Duodenal mucosa (tissue), 2 donors: Measurements from ENCODE around the gene HYPK.

ENCODE experiments used
- H3K27ac ChIP-seq: one replicate; pipeline ENCODE4 v1.7.0; 2013; ENCODE audit warnings: low read depth, low read length
- H3K27me3 ChIP-seq, 2 donors: one replicate each; pipeline ENCODE4 v1.7.0; 2013; ENCODE audit warnings: low read length in 2 of 2, control low read depth in 1 of 2; ENCODE audit not compliant: insufficient read depth in 2 of 2, control insufficient read depth in 1 of 2
- H3K36me3 ChIP-seq, 2 donors: one replicate each; pipeline ENCODE4 v1.7.0; 2013; ENCODE audit warnings: low read length in 2 of 2, control low read depth in 1 of 2; ENCODE audit not compliant: insufficient read depth in 2 of 2, control insufficient read depth in 1 of 2
- H3K4me1 ChIP-seq, 2 donors: one replicate each; pipeline ENCODE4 v1.7.0; 2013; ENCODE audit warnings: low read length in 2 of 2, control low read depth in 1 of 2; ENCODE audit not compliant: insufficient read depth in 2 of 2, control insufficient read depth in 1 of 2
- H3K4me3 ChIP-seq, 2 donors: one replicate each; pipeline ENCODE4 v1.7.0; 2013; ENCODE audit warnings: low read length in 2 of 2, low read depth in 1 of 2
- H3K9ac ChIP-seq, 2 donors: one replicate each; pipeline ENCODE4 v1.7.0; 2013; ENCODE audit warnings: low read length in 2 of 2, low read depth in 1 of 2
- H3K9me3 ChIP-seq, 2 donors: one replicate each; pipeline ENCODE4 v1.7.0; 2013; ENCODE audit warnings: low read length in 2 of 2, control low read depth in 1 of 2; ENCODE audit not compliant: control insufficient read depth in 1 of 2

HYPK gene

DNA sequence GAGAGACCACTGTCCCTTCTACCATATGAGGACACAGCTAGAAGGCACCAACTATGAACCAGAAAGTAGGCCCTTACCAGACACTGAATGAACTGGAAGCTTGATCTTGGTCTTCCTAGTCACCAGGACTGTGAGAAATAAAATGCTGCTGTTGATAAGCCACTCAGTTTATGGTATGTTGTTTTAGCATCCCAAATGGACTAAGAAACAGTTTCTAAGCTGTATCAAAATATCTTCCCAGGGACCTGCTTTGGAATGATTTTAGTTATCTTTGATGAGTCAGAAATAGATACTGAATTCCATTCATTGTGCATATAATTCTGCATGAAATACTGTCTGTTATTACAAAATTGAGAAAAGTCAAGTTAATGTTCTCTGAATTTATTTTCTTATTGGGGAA, 45.0 kb downstream of the HYPK start:
- no peaks in the 10 kb centered on the region for H3K27me3 ChIP-seq
- no peak overlapping the region for H3K27ac ChIP-seq
- H3K36me3 ChIP-seq: no peaks in the 10 kb centered on the region
- H3K4me3 ChIP-seq: no peak overlapping the region
- H3K9me3 ChIP-seq: no peaks in the 10 kb centered on the region
- no peak overlapping the region for H3K9ac ChIP-seq
- no peaks in the 10 kb centered on the region for H3K4me1 ChIP-seq

DNA sequence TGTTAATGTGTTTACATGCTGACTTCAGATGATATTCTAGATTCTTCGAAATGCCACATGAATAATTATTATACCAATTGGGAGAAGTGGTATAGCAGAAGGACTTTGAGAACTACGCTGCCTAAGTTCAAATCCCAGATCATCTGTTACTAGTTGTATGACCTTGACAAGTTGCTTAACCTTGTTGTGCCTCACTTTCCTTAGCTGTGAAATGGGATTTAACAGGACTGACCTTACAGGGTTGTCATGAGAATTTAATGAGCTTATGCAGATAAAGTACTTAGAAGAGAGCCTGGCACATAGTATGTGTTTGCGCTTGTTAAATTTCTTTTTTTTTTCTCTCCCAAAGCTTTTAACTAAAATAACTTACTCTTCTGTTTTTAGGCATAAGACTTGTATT, 50.9 kb downstream of the HYPK start:
- Histone ChIP-seq H3K9me3 (no peaks in the 10 kb centered on the region), H3K4me3 (no peak overlapping the region), H3K4me1 (no peaks in the 10 kb centered on the region), H3K27me3 (no peaks in the 10 kb centered on the region), H3K27ac (no peak overlapping the region), H3K9ac (no peak overlapping the region), H3K36me3 (peaks cover 0 to 7% of the 10 kb centered on the region in 2 donors)

DNA sequence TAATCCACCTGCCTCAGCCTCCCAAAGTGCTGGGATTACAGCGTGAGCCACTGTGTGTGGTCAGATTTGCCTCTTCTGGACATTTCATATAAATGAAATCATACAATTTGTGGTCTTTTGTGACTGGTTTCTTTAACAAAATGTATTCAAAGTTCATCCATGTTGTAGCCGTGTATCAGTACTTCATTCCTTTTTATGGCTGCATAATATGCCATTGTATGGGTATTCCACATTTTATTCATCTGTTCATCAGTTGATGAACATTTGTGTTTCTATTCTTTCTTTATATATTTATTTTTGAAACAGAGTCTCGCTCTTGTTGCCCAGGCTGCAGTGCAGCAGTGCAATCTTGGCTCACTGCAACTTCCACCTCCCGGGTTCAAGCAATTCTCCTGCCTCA, 52.2 kb downstream of the HYPK start:
- no peak overlapping the region for H3K4me3 ChIP-seq
- no peaks in the 10 kb centered on the region for H3K9me3 ChIP-seq
- H3K9ac ChIP-seq: no peak overlapping the region
- H3K36me3 ChIP-seq: peaks cover 0 to 7% of the 10 kb centered on the region in 2 donors
- no peaks in the 10 kb centered on the region for H3K27me3 ChIP-seq
- no peaks in the 10 kb centered on the region for H3K4me1 ChIP-seq
- H3K27ac ChIP-seq: no peak overlapping the region
